Neural cell (in vitro differentiated cells): ENCODE measurements around the gene ADM2. TPM values are rescaled to one million over a fixed set of nuclear protein-coding genes. Genes with fewer than 3 reads are reported as not detected.

ENCODE experiments used
- H2AFZ ChIP-seq: fragments of 200-600, 300-800 bp; sonication (generic), shearing (Covaris generic); 2 replicates; pipeline ENCODE4 v1.6.0; 2014; ENCODE audit warnings: low read depth, mild to moderate bottlenecking, antibody characterized with exemption, low read length, moderate library complexity
- H3F3A ChIP-seq: fragments of 200-600 bp; shearing (Covaris generic); 2 replicates; pipeline ENCODE4 v1.6.1; 2016; ENCODE audit warnings: mild to moderate bottlenecking, moderate library complexity, mixed read lengths, antibody characterized with exemption, low read length; ENCODE audit not compliant: insufficient read depth, poor library complexity, severe bottlenecking
- H3K27ac ChIP-seq: fragments of 200-600, 300-800 bp; sonication (generic), shearing (Covaris generic); 2 replicates; pipeline ENCODE4 v1.5.1; 2014; ENCODE audit warnings: mild to moderate bottlenecking, low read length, moderate library complexity
- H3K27me3 ChIP-seq: fragments of 300-800, 200-600 bp; sonication (generic), shearing (Covaris generic); 2 replicates; pipeline ENCODE4 v1.6.0; 2014; ENCODE audit warnings: mild to moderate bottlenecking, low read depth, low read length, moderate library complexity; ENCODE audit not compliant: insufficient read depth
- H3K36me3 ChIP-seq: fragments of 300-800, 200-600 bp; sonication (generic), shearing (Covaris generic); 2 replicates; pipeline ENCODE4 v1.5.1; 2014; ENCODE audit warnings: mild to moderate bottlenecking, antibody characterized with exemption, low read length, moderate library complexity; ENCODE audit not compliant: insufficient read depth
- H3K4me2 ChIP-seq: fragments of 300-800, 200-600 bp; sonication (generic), shearing (Covaris generic); 2 replicates; pipeline ENCODE4 v1.6.0; 2014; ENCODE audit warnings: mild to moderate bottlenecking, low read length
- H3K4me3 ChIP-seq: fragments of 300-800, 200-600 bp; sonication (generic), shearing (Covaris generic); 2 replicates; pipeline ENCODE4 v1.5.1; 2014; ENCODE audit warnings: mild to moderate bottlenecking, low read length, moderate library complexity
- H3K79me2 ChIP-seq: fragments of 200-600 bp; shearing (Covaris generic); replicated peaks from 2 replicates; pipeline ENCODE4 v1.6.0; 2014; ENCODE audit warnings: mild to moderate bottlenecking, low read length, moderate library complexity; ENCODE audit not compliant: insufficient read depth
- H3K9ac ChIP-seq: fragments of 300-800, 200-600 bp; sonication (generic), shearing (Covaris generic); 2 replicates; pipeline ENCODE4 v1.6.1; 2016; ENCODE audit warnings: mild to moderate bottlenecking, low read length, mixed read lengths
- H3K9me2 ChIP-seq: fragments of 200-600 bp; shearing (Covaris generic); 2 replicates; pipeline ENCODE4 v1.6.1; 2016; ENCODE audit warnings: mild to moderate bottlenecking, low read length, mixed read lengths; ENCODE audit not compliant: insufficient read depth
- H3K9me3 ChIP-seq: fragments of 200-600, 300-800 bp; sonication (generic), shearing (Covaris generic); 2 replicates; pipeline ENCODE4 v1.6.1; 2016; ENCODE audit warnings: mild to moderate bottlenecking, mixed run types, low read length, moderate library complexity, mixed read lengths
- H4K20me1 ChIP-seq: fragments of 200-600 bp; shearing (Covaris generic); 2 replicates; pipeline ENCODE4 v1.6.1; 2016; ENCODE audit warnings: mild to moderate bottlenecking, mixed run types; ENCODE audit not compliant: insufficient read depth
- EP300 ChIP-seq: fragments of 450-650 bp; conservative IDR thresholded peaks from 2 replicates; pipeline ENCODE4 v1.6.1; 2014; ENCODE audit warnings: antibody characterized with exemption, mild to moderate bottlenecking, moderate library complexity; ENCODE audit not compliant: poor library complexity, severe bottlenecking
- EZH2 ChIP-seq: fragments of 200-600, 300-800 bp; shearing (Covaris generic), sonication (generic); IDR thresholded peaks from 2 replicates; pipeline ENCODE4 v1.6.1; 2014; ENCODE audit warnings: antibody characterized with exemption, low read length, borderline replicate concordance, mild to moderate bottlenecking; ENCODE audit not compliant: insufficient read depth, poor library complexity, severe bottlenecking
- MXI1 ChIP-seq: fragments of 450-650 bp; conservative IDR thresholded peaks from 2 replicates; pipeline ENCODE4 v1.6.1; 2014; ENCODE audit warnings: antibody characterized with exemption, mild to moderate bottlenecking; ENCODE audit not compliant: poor library complexity, severe bottlenecking
- POLR2AphosphoS5 ChIP-seq: IDR thresholded peaks from 2 replicates; pipeline ENCODE4 v1.6.1; 2012
- RAD21 ChIP-seq: fragments of 450-650 bp; conservative IDR thresholded peaks from 2 replicates; pipeline ENCODE4 v1.6.1; 2014; ENCODE audit warnings: antibody characterized with exemption, mild to moderate bottlenecking, moderate library complexity
- SMC3 ChIP-seq: fragments of 450-650 bp; conservative IDR thresholded peaks from 2 replicates; pipeline ENCODE4 v1.6.1; 2014; ENCODE audit warnings: antibody characterized with exemption, mild to moderate bottlenecking, moderate library complexity; ENCODE audit not compliant: poor library complexity
- TAF1 ChIP-seq: IDR thresholded peaks from 2 replicates; pipeline ENCODE4 v1.6.1; 2012; ENCODE audit warnings: low read depth
- polyA plus RNA-seq: library from polyadenylated mRNA; depleted of rRNA; stranded (reverse); fragments of >200 nt; gene quantifications from 2 replicates; pipeline ENCODE4 v1.2.3, GENCODE V29; 2014
- TF ChIP-seq, protein P1 (sequence below): IDR thresholded peaks from 2 replicates; pipeline ENCODE4 v1.6.1; 2012; ENCODE audit warnings: borderline replicate concordance
- TF ChIP-seq, protein P2 (sequence below): fragments of 450-650 bp; IDR thresholded peaks from 2 replicates; pipeline ENCODE4 v1.5.1; 2014; ENCODE audit warnings: antibody characterized with exemption, mild to moderate bottlenecking, moderate library complexity; ENCODE audit not compliant: poor library complexity, severe bottlenecking

Gene ADM2
- polyA plus RNA-seq, 1 donor from 2014 or later, result not detected

DNA sequence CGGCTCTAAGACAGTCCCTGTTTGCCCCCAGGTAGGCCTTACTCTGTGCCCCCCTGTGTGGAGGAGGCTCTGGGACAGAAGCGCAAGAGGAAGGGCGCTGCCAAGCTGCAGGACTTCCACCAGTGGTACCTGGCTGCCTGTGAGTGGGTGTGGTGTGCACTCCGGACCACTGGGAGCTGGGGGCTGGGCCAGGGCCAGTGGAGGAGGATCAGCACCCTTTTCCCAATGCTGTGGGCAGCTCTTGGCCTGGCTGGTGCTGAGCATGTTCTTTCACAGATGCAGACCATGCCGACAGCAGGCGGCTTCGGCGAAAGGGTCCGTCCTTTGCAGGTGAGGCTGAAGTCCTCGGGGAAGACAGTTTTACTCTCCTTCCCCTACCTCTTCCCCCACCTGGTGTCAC is 40.4 kb downstream of the ADM2 start:
- Histone ChIP-seq H3K4me3 (no peak overlapping the region), H2AFZ (no peak overlapping the region), H4K20me1 (no peaks in the 10 kb centered on the region), H3K9me3 (no peaks in the 10 kb centered on the region), H3K9ac (no peak overlapping the region), H3K79me2 (no peaks in the 10 kb centered on the region), H3F3A (no peaks in the 10 kb centered on the region), H3K4me2 (no peak overlapping the region), H3K9me2 (no peaks in the 10 kb centered on the region), H3K36me3 (no peaks in the 10 kb centered on the region), H3K27ac (no peak overlapping the region), H3K27me3 (no peaks in the 10 kb centered on the region)
- TF ChIP-seq RAD21, result no peak
- TF ChIP-seq EP300, result no peak
- no peak for TF ChIP-seq POLR2AphosphoS5
- TF ChIP-seq, protein P1, sequence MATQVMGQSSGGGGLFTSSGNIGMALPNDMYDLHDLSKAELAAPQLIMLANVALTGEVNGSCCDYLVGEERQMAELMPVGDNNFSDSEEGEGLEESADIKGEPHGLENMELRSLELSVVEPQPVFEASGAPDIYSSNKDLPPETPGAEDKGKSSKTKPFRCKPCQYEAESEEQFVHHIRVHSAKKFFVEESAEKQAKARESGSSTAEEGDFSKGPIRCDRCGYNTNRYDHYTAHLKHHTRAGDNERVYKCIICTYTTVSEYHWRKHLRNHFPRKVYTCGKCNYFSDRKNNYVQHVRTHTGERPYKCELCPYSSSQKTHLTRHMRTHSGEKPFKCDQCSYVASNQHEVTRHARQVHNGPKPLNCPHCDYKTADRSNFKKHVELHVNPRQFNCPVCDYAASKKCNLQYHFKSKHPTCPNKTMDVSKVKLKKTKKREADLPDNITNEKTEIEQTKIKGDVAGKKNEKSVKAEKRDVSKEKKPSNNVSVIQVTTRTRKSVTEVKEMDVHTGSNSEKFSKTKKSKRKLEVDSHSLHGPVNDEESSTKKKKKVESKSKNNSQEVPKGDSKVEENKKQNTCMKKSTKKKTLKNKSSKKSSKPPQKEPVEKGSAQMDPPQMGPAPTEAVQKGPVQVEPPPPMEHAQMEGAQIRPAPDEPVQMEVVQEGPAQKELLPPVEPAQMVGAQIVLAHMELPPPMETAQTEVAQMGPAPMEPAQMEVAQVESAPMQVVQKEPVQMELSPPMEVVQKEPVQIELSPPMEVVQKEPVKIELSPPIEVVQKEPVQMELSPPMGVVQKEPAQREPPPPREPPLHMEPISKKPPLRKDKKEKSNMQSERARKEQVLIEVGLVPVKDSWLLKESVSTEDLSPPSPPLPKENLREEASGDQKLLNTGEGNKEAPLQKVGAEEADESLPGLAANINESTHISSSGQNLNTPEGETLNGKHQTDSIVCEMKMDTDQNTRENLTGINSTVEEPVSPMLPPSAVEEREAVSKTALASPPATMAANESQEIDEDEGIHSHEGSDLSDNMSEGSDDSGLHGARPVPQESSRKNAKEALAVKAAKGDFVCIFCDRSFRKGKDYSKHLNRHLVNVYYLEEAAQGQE, result no peak
- TF ChIP-seq EZH2, result no peak
- TF ChIP-seq TAF1, result no peak
- no peak for TF ChIP-seq SMC3
- no peak for TF ChIP-seq MXI1
- TF ChIP-seq, protein P2, sequence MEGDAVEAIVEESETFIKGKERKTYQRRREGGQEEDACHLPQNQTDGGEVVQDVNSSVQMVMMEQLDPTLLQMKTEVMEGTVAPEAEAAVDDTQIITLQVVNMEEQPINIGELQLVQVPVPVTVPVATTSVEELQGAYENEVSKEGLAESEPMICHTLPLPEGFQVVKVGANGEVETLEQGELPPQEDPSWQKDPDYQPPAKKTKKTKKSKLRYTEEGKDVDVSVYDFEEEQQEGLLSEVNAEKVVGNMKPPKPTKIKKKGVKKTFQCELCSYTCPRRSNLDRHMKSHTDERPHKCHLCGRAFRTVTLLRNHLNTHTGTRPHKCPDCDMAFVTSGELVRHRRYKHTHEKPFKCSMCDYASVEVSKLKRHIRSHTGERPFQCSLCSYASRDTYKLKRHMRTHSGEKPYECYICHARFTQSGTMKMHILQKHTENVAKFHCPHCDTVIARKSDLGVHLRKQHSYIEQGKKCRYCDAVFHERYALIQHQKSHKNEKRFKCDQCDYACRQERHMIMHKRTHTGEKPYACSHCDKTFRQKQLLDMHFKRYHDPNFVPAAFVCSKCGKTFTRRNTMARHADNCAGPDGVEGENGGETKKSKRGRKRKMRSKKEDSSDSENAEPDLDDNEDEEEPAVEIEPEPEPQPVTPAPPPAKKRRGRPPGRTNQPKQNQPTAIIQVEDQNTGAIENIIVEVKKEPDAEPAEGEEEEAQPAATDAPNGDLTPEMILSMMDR, result no peak

DNA sequence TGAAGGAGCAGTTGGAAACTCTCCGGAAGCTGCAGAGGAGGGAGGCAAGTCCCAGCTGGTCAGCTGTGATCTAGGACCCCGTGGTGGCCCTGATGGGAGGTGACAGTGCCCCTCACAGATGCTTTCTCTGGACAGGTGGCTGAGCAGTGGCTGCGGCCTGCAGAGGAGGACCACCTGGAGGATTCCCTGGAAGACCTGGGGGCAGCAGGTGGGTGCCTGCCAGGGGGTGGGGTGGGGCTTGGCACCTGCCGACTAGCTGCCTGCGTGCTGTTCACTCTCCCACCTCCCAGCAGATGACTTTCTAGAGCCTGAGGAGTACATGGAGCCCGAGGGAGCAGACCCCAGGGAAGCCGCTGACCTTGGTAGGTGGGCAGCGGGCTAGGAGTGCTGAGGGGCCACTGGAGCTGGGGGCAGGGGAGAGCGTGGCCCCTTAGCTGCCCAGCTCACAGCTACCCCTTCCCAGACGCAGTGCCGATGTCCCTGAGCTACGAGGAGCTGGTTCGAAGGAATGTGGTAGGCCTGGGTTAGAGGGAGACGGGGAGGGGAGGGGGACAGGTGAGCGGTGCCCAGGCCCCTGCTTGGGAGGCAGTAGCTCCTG is 41.0 kb downstream of the ADM2 start:
- H3K9me2 ChIP-seq, result no peaks in the 10 kb centered on the region
- H2AFZ ChIP-seq, result no peak overlapping the region
- H3K4me2 ChIP-seq, result no peak overlapping the region
- no peaks in the 10 kb centered on the region for H3K27me3 ChIP-seq
- no peaks in the 10 kb centered on the region for H3K36me3 ChIP-seq
- no peak overlapping the region for H3K9ac ChIP-seq
- H3K4me3 ChIP-seq, result no peak overlapping the region
- no peak for TF ChIP-seq SMC3
- no peak for TF ChIP-seq TAF1
- no peak for TF ChIP-seq EZH2
- no peak for TF ChIP-seq MXI1
- TF ChIP-seq POLR2AphosphoS5, result no peak
- TF ChIP-seq RAD21, result no peak
- TF ChIP-seq, protein P2, result no peak
- TF ChIP-seq, protein P1, result no peak
- no peak for TF ChIP-seq EP300
- no peaks in the 10 kb centered on the region for H3F3A ChIP-seq
- H4K20me1 ChIP-seq, result no peaks in the 10 kb centered on the region
- H3K27ac ChIP-seq, result no peak overlapping the region
- no peaks in the 10 kb centered on the region for H3K79me2 ChIP-seq
- H3K9me3 ChIP-seq, result no peaks in the 10 kb centered on the region
